ENCODE data around the gene LUZP1. TPM values are rescaled to one million over a fixed set of nuclear protein-coding genes. Genes with fewer than 3 reads are reported as not detected.

The LUZP1 gene
- total RNA-seq, 1 experiment from 2014 or later = 22.4 TPM

DNA sequence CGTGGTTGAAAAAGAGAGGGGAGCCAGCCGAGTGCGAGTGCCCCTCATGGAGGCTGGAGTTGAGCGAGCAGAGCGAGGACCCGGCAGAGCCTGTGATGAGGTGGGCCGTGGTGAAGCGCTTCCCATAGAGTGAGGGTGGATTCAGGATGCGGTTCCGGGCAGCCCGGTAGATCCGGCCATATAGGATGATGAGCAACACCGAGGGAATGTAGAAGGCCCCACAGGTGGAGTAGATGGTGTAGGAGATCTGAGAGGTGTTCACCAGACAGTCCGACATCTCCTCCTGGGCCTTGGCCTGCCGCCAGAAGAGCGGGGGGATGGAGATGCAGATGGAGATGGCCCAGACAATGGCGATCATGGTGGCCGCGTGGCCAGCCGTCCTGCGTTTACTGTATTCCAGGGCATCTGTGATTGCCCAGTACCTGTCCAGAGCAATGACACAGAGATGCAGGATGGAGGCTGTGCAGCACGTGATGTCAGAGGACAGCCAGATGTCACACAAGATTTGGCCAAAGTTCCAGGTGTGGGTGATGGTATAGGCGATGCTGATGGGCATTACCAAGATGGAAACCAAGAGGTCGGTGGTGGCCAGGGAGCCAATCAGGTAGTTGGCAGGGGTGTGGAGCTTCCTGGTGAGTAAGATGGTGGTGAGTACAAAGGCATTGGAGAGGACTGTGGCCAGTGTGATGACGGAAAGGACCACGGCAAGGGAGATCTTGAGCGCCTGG is 24.9 kb upstream of the LUZP1 start:
- 0 out of 2 replicates have a peak overlapping the region, but pooled peaks have one; percentile 2 for H3K9ac ChIP-seq (ENCODE audit: low read length)
- H4K20me1 ChIP-seq (ENCODE audit: insufficient read depth) = no peaks in the 10 kb centered on the region
- H3K4me1 ChIP-seq (ENCODE audit: control insufficient read depth in 1 of 2, insufficient read depth in 2 of 2, low read length in 2 of 2) = peaks cover 31 to 61% of the 10 kb centered on the region in 2 experiments
- H3K27me3 ChIP-seq (ENCODE audit: insufficient read depth, low read length) = no peaks in the 10 kb centered on the region
- H3K4me2 ChIP-seq (ENCODE audit: low read length) = no peak overlapping the region
- BruUV-seq (replicated peaks) = no TSS peak
- H3K9me2 ChIP-seq (ENCODE audit: insufficient read depth) = no peaks in the 10 kb centered on the region
- ChIA-PET CTCF (interaction anchor here (4.0 kb wide), 1 partner anchor 9 kb away, joined by 28 read pairs; no protein-coding TSS in a partner anchor), RAD21 (ENCODE audit: low non-redundant PET in 1 of 2, low total read pairs in 2 of 2, uncharacterized antibody in 2 of 2, unreplicated experiment in 2 of 2) (no interaction called here), POLR2A (no interaction called here)
- H3K4me3 ChIP-seq (replicated peaks in 1 of 2; ENCODE audit: low read depth in 1 of 2, low read length in 2 of 2) = no peak overlapping the region
- intact Hi-C loops (cut with micrococcal nuclease) = no loop called here
- no peaks in the 10 kb centered on the region for H3K9me3 ChIP-seq (ENCODE audit: control insufficient read depth in 1 of 2, insufficient read depth in 1 of 2, low read depth in 1 of 2, low read length in 2 of 2)
- no peak overlapping the region for H3K27ac ChIP-seq (ENCODE audit: low read depth, low read length)
- no peaks in the 10 kb centered on the region for H3K79me2 ChIP-seq (ENCODE audit: insufficient read depth, low read length)
- H2AFZ ChIP-seq (ENCODE audit: low read depth, low read length, poor library complexity, severe bottlenecking) = no peak overlapping the region
- no peak for TF ChIP-seq POLR2AphosphoS5 (IDR thresholded peaks at IDR 0.05; ENCODE audit: low read depth, low read length)
- no peak for TF ChIP-seq EZH2 (IDR thresholded peaks at IDR 0.05)
- TF ChIP-seq, protein P1, sequence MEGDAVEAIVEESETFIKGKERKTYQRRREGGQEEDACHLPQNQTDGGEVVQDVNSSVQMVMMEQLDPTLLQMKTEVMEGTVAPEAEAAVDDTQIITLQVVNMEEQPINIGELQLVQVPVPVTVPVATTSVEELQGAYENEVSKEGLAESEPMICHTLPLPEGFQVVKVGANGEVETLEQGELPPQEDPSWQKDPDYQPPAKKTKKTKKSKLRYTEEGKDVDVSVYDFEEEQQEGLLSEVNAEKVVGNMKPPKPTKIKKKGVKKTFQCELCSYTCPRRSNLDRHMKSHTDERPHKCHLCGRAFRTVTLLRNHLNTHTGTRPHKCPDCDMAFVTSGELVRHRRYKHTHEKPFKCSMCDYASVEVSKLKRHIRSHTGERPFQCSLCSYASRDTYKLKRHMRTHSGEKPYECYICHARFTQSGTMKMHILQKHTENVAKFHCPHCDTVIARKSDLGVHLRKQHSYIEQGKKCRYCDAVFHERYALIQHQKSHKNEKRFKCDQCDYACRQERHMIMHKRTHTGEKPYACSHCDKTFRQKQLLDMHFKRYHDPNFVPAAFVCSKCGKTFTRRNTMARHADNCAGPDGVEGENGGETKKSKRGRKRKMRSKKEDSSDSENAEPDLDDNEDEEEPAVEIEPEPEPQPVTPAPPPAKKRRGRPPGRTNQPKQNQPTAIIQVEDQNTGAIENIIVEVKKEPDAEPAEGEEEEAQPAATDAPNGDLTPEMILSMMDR (IDR thresholded peaks at IDR 0.05 in 2 of 3, conservative IDR thresholded peaks at IDR 0.05 in 1 of 3; ENCODE audit: borderline replicate concordance in 1 of 3, insufficient read depth in 1 of 3, low read depth in 2 of 3, low read length in 2 of 3) = no peak
- no peak for TF ChIP-seq EZH2phosphoT487 (IDR thresholded peaks at IDR 0.05; ENCODE audit: borderline replicate concordance)
- TF ChIP-seq FOSL1 (IDR thresholded peaks at IDR 0.05; ENCODE audit: low read depth) = no peak
- no peak for TF ChIP-seq TCF7L2 (IDR thresholded peaks at IDR 0.05; ENCODE audit: borderline replicate concordance, extremely low read depth, insufficient read depth, insufficient read length)
- TF ChIP-seq, protein P2, sequence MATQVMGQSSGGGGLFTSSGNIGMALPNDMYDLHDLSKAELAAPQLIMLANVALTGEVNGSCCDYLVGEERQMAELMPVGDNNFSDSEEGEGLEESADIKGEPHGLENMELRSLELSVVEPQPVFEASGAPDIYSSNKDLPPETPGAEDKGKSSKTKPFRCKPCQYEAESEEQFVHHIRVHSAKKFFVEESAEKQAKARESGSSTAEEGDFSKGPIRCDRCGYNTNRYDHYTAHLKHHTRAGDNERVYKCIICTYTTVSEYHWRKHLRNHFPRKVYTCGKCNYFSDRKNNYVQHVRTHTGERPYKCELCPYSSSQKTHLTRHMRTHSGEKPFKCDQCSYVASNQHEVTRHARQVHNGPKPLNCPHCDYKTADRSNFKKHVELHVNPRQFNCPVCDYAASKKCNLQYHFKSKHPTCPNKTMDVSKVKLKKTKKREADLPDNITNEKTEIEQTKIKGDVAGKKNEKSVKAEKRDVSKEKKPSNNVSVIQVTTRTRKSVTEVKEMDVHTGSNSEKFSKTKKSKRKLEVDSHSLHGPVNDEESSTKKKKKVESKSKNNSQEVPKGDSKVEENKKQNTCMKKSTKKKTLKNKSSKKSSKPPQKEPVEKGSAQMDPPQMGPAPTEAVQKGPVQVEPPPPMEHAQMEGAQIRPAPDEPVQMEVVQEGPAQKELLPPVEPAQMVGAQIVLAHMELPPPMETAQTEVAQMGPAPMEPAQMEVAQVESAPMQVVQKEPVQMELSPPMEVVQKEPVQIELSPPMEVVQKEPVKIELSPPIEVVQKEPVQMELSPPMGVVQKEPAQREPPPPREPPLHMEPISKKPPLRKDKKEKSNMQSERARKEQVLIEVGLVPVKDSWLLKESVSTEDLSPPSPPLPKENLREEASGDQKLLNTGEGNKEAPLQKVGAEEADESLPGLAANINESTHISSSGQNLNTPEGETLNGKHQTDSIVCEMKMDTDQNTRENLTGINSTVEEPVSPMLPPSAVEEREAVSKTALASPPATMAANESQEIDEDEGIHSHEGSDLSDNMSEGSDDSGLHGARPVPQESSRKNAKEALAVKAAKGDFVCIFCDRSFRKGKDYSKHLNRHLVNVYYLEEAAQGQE (IDR thresholded peaks at IDR 0.05; ENCODE audit: low read depth) = no peak
- TF ChIP-seq YY1 (IDR thresholded peaks at IDR 0.05; ENCODE audit: extremely low read depth, insufficient replicate concordance, low read depth, low read length) = no peak
- TF ChIP-seq ELF1 (IDR thresholded peaks at IDR 0.05; ENCODE audit: borderline replicate concordance, low read depth) = no peak
- TF ChIP-seq, protein P3, sequence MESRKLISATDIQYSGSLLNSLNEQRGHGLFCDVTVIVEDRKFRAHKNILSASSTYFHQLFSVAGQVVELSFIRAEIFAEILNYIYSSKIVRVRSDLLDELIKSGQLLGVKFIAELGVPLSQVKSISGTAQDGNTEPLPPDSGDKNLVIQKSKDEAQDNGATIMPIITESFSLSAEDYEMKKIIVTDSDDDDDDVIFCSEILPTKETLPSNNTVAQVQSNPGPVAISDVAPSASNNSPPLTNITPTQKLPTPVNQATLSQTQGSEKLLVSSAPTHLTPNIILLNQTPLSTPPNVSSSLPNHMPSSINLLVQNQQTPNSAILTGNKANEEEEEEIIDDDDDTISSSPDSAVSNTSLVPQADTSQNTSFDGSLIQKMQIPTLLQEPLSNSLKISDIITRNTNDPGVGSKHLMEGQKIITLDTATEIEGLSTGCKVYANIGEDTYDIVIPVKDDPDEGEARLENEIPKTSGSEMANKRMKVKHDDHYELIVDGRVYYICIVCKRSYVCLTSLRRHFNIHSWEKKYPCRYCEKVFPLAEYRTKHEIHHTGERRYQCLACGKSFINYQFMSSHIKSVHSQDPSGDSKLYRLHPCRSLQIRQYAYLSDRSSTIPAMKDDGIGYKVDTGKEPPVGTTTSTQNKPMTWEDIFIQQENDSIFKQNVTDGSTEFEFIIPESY (IDR thresholded peaks at IDR 0.05; ENCODE audit: extremely low read depth, insufficient replicate concordance, low read length) = no peak
- no peak for TF ChIP-seq RAD21 (IDR thresholded peaks at IDR 0.05; ENCODE audit: low read depth)
- no peak for TF ChIP-seq SP1 (IDR thresholded peaks at IDR 0.05; ENCODE audit: low read depth)
- no peak for TF ChIP-seq CEBPB (IDR thresholded peaks at IDR 0.05; ENCODE audit: low read depth)
- no peak for TF ChIP-seq JUND (IDR thresholded peaks at IDR 0.05)
- TF ChIP-seq EGR1 (IDR thresholded peaks at IDR 0.05; ENCODE audit: low read depth) = no peak
- no peak for TF ChIP-seq ZNF274 (IDR thresholded peaks at IDR 0.05; ENCODE audit: low read depth, low read length)
- TF ChIP-seq, protein P4, sequence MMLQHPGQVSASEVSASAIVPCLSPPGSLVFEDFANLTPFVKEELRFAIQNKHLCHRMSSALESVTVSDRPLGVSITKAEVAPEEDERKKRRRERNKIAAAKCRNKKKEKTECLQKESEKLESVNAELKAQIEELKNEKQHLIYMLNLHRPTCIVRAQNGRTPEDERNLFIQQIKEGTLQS (IDR thresholded peaks at IDR 0.05) = no peak
- no peak for TF ChIP-seq SRF (IDR thresholded peaks at IDR 0.05; ENCODE audit: low read depth)
- 0 out of 4 replicates have a peak, but pooled peaks cover 0 to 7% of the 10 kb centered on the region in 2 experiments for H3K36me3 ChIP-seq (ENCODE audit: control insufficient read depth in 1 of 2, insufficient read depth in 2 of 2, low read length in 2 of 2)
- no peak for DNase-seq (ENCODE audit: low read depth, low spot score)
- ATAC-seq = no peak
